ENCODE measurements around the gene FAM89B.
A peak's percentile ranks its signal among the peaks of the same experiment; 100 is the strongest.

The FAM89B gene

DNA sequence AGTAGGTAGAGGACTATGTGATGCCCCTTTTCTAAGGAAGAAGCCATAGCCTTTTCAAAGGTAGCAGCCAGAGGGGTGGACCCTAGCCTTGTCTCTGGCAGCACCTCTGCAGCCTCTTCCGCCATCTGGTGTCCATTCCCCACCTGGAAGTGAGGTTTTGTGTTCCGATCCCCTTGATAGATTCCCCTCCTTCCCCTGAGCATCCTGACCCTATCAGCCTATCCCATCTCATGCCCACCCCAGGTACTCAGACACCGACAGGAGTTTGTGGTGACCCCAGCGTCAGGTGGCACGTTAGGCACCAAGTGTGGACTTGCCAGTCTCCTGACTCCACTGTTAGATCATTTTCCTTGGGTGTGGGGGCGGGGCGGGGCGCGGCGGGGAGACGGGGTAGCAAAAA lies 398 bp upstream of the FAM89B start:
- H3K4me3 Mint-ChIP-seq, result peak overlapping the region; percentile 99
- no peaks in the 10 kb centered on the region for H3K9me3 Mint-ChIP-seq
- no peak for DNase-seq
- H3K36me3 Mint-ChIP-seq (ENCODE audit: low read depth), result peaks cover 20% of the 10 kb centered on the region
- peak overlapping the region; percentile 90 for H3K27ac Mint-ChIP-seq
- no peak for ATAC-seq
- peaks cover 62% of the 10 kb centered on the region for H3K4me1 Mint-ChIP-seq
- H3K27me3 Mint-ChIP-seq, result no peaks in the 10 kb centered on the region

- ATAC-seq, result no peak
- H3K36me3 Mint-ChIP-seq (ENCODE audit: low read depth), result peaks cover 19% of the 10 kb centered on the region
- no peaks in the 10 kb centered on the region for H3K27me3 Mint-ChIP-seq
- H3K27ac Mint-ChIP-seq, result peak overlapping the region; percentile 80
- DNase-seq, result no peak
- H3K4me3 Mint-ChIP-seq, result peak overlapping the region; percentile 80
- H3K9me3 Mint-ChIP-seq, result no peaks in the 10 kb centered on the region
- H3K4me1 Mint-ChIP-seq, result peaks cover 64% of the 10 kb centered on the region
These were observed 1.2 kb downstream of the FAM89B start for GRCh38 chr11:65573391-65574079.

DNA sequence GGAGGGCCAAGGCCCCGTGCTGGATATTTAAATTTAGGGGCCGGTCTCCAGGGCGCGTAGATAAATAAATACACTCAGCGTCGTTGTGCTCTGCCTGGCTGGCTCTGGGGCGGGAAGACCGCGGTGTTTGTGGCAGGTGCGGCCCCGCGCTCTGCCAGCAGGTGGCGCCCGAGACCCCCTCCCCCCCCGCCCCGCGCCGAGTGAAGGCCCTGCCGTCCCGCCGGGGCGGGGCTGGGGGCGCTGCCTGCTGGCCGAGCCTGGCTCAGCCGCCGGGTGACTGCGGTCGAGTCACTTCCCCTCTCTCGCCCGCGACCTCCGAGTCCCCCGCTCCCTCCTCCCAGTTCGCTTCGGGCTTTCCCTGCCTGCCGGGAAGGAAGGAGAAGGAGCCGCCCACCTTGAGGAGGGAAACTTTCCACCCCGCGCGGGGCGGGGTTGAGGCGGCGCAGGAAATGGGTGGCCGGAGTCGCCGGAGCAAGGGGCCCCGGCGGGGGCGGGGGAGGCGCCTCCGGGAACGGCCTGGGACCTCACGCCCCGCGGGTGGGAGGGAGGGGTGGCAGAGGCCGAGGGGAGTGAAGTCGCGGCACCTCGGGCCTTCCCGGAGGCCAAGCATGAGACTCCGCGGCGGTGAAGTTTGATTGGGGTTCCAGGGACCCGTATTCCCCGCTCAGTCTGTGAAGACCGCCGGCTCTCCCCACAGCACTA lies 1.9 kb downstream of the FAM89B start:
- peaks cover 18% of the 10 kb centered on the region for H3K36me3 Mint-ChIP-seq (ENCODE audit: low read depth)
- H3K27me3 Mint-ChIP-seq, result no peaks in the 10 kb centered on the region
- peak; percentile 95 for DNase-seq
- H3K9me3 Mint-ChIP-seq, result no peaks in the 10 kb centered on the region
- peaks cover 59% of the 10 kb centered on the region for H3K4me1 Mint-ChIP-seq
- peak overlapping the region; percentile 86 for H3K4me3 Mint-ChIP-seq
- peak; percentile 18 for ATAC-seq
- H3K27ac Mint-ChIP-seq, result peak overlapping the region; percentile 91

GRCh38 chr11:65574811-65575567 lies 2.7 kb downstream of the FAM89B start:
- no peak for DNase-seq
- no peak for ATAC-seq
- Mint-ChIP-seq H3K36me3 (ENCODE audit: low read depth) (peaks cover 20% of the 10 kb centered on the region), H3K4me1 (peaks cover 57% of the 10 kb centered on the region), H3K4me3 (peak overlapping the region; percentile 86), H3K9me3 (no peaks in the 10 kb centered on the region), H3K27ac (peak overlapping the region; percentile 91), H3K27me3 (no peaks in the 10 kb centered on the region)

GRCh38 chr11:65575568-65576231 lies 3.4 kb downstream of the FAM89B start, which contains the start of gene EHBP1L1:
Gene EHBP1L1, plus strand, starts transcription at chr11:65576053. Its CDS starts 250 bp downstream, at chr11:65576303.
- DNase-seq, result peak; percentile 78
- ATAC-seq, result peak; percentile 47
- H3K36me3 Mint-ChIP-seq (ENCODE audit: low read depth), result peaks cover 21% of the 10 kb centered on the region

GRCh38 chr11:65576232-65576866 lies 4.0 kb downstream of the FAM89B start:
- Mint-ChIP-seq H3K27ac (peak overlapping the region; percentile 79), H3K4me3 (peak overlapping the region; percentile 86), H3K36me3 (ENCODE audit: low read depth) (peaks cover 22% of the 10 kb centered on the region), H3K4me1 (peaks cover 50% of the 10 kb centered on the region), H3K27me3 (no peaks in the 10 kb centered on the region), H3K9me3 (no peaks in the 10 kb centered on the region)
- ATAC-seq (no peak), DNase-seq (peak; percentile 50)

More at GRCh38 chr11:65575568-65576231, 3.4 kb downstream of the FAM89B start, which contains the start of gene EHBP1L1:
- Mint-ChIP-seq H3K27me3 (no peaks in the 10 kb centered on the region), H3K9me3 (no peaks in the 10 kb centered on the region), H3K4me1 (peaks cover 53% of the 10 kb centered on the region), H3K27ac (peak within 1 kb of the TSS; percentile 91), H3K4me3 (peak within 1 kb of the TSS; percentile 86)

- DNase-seq (peak; percentile 58), ATAC-seq (peak; percentile 14)
- no peaks in the 10 kb centered on the region for H3K9me3 Mint-ChIP-seq
- H3K4me1 Mint-ChIP-seq, result peaks cover 42% of the 10 kb centered on the region
- no peaks in the 10 kb centered on the region for H3K27me3 Mint-ChIP-seq
- peak overlapping the region; percentile 79 for H3K27ac Mint-ChIP-seq
- H3K36me3 Mint-ChIP-seq (ENCODE audit: low read depth), result peaks cover 23% of the 10 kb centered on the region
- H3K4me3 Mint-ChIP-seq, result peak overlapping the region; percentile 86
These were observed 4.8 kb downstream of the FAM89B start for GRCh38 chr11:65576867-65577755.

DNA sequence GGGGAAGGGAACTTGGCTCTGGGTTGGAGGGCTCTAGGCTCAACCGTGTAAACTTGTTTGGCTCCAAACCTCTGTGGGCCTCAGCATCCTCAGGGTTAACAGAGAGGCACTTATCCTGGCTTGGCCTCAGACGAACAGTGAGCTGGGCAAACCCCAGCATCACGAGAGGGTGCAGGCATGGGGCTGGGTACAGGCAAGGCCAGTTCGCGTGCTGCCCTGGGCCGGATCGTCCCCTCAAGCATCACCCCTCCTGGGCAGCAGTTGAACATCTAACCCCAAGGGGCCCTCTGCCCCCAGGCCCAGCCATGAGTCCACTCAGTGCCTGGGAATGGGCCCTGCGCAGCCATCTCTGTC lies 5.4 kb downstream of the FAM89B start:
- H3K9me3 Mint-ChIP-seq, result no peaks in the 10 kb centered on the region
- peak overlapping the region; percentile 86 for H3K4me3 Mint-ChIP-seq
- DNase-seq (no peak), ATAC-seq (no peak)
- H3K4me1 Mint-ChIP-seq, result peaks cover 40% of the 10 kb centered on the region
- H3K36me3 Mint-ChIP-seq (ENCODE audit: low read depth), result peaks cover 23% of the 10 kb centered on the region
- peak overlapping the region; percentile 39 for H3K27ac Mint-ChIP-seq
- no peaks in the 10 kb centered on the region for H3K27me3 Mint-ChIP-seq

- ATAC-seq (no peak), DNase-seq (no peak)
- peaks cover 38% of the 10 kb centered on the region for H3K4me1 Mint-ChIP-seq
- peak overlapping the region; percentile 86 for H3K4me3 Mint-ChIP-seq
- H3K9me3 Mint-ChIP-seq, result no peaks in the 10 kb centered on the region
- H3K27me3 Mint-ChIP-seq, result no peaks in the 10 kb centered on the region
- peak overlapping the region; percentile 39 for H3K27ac Mint-ChIP-seq
- H3K36me3 Mint-ChIP-seq (ENCODE audit: low read depth), result peaks cover 21% of the 10 kb centered on the region
These were observed 5.8 kb downstream of the FAM89B start for GRCh38 chr11:65578134-65578533.

GRCh38 chr11:65578667-65579066 lies 6.3 kb downstream of the FAM89B start:
- H3K4me3 Mint-ChIP-seq, result peak overlapping the region; percentile 53
- H3K27ac Mint-ChIP-seq, result peak overlapping the region; percentile 7
- H3K27me3 Mint-ChIP-seq, result no peaks in the 10 kb centered on the region
- no peak for DNase-seq
- no peak for ATAC-seq
- H3K9me3 Mint-ChIP-seq, result no peaks in the 10 kb centered on the region
- H3K36me3 Mint-ChIP-seq (ENCODE audit: low read depth), result peaks cover 19% of the 10 kb centered on the region
- H3K4me1 Mint-ChIP-seq, result peaks cover 33% of the 10 kb centered on the region

DNA sequence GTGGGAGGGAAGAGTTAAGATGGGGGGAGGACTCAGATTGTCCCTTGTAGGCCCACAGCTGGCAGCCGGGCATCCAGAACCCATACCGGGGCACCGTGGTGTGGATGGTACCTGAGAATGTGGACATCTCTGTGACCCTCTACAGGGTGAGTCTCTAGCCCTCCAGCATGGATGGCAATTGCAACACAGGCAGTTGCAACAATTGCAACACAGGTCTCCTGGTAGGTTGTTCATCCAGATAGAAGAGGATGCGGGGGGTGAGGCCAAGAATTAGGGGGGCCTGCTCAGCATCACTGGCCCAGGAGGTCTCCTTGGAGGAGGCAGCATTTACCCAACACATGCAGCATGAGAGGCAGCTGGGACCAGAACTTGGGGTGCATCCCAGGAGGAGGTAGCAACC lies 7.0 kb downstream of the FAM89B start:
- no peak for ATAC-seq
- no peak overlapping the region for H3K27ac Mint-ChIP-seq
- H3K9me3 Mint-ChIP-seq, result no peaks in the 10 kb centered on the region
- H3K4me1 Mint-ChIP-seq, result peaks cover 30% of the 10 kb centered on the region
- H3K27me3 Mint-ChIP-seq, result no peaks in the 10 kb centered on the region
- no peak for DNase-seq
- peaks cover 19% of the 10 kb centered on the region for H3K36me3 Mint-ChIP-seq (ENCODE audit: low read depth)
- H3K4me3 Mint-ChIP-seq, result no peak overlapping the region

DNA sequence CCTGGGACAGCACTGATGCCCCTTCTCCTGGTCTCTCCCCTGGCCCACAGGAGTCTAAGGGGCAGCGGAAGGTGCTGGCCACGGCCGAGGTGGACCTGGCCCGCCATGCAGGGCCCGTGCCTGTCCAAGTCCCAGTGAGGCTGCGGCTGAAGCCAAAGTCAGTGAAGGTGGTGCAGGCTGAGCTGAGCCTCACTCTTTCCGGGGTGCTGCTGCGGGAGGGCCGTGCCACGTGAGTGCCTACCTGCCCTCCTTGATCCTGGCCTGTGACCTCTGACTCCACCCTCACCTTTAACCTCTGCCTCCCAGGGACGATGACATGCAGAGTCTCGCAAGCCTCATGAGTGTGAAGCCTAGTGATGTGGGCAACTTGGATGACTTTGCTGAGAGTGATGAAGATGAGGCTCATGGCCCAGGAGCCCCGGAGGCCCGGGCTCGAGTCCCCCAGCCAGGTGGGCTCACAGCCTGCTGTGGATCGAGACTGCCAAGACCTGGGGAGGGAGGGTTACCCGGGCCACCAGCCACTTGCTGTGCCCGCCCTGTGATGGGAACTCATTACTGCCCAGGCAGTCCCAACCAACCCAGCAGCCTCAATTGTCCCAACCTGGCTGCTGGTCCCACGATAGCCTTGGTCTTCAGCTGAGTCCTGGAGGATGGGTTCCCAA lies 7.8 kb downstream of the FAM89B start:
- Mint-ChIP-seq H3K4me1 (peaks cover 24% of the 10 kb centered on the region), H3K27me3 (no peaks in the 10 kb centered on the region), H3K27ac (peak overlapping the region; percentile 14), H3K4me3 (no peak overlapping the region), H3K36me3 (ENCODE audit: low read depth) (peaks cover 23% of the 10 kb centered on the region), H3K9me3 (no peaks in the 10 kb centered on the region)
- no peak for DNase-seq
- no peak for ATAC-seq

DNA sequence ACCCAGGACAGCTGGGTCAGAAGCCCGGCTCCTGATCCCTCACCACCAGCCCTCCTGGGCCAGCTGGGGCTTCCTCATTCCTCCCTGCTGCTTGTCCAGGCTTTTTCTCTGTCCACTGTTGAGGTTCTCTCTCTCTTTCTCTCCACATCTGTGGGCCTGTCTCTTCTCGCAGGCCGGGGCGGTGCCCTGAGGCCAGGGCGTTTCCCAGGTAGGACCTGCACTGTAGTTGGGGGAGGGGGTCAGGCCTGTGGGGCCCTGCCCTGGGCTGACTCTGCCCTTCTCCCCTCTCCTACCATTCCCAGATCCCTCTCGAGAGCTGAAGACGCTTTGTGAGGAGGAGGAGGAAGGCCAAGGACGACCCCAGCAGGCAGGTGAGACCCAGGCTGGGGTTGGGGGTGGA lies 8.4 kb downstream of the FAM89B start:
- H3K9me3 Mint-ChIP-seq, result no peaks in the 10 kb centered on the region
- ATAC-seq, result no peak

More for the DNA sequence above, 8.4 kb downstream of the FAM89B start:
- H3K4me3 Mint-ChIP-seq, result no peak overlapping the region
- DNase-seq, result no peak
- H3K36me3 Mint-ChIP-seq (ENCODE audit: low read depth), result peaks cover 23% of the 10 kb centered on the region
- H3K27me3 Mint-ChIP-seq, result no peaks in the 10 kb centered on the region
- H3K27ac Mint-ChIP-seq, result no peak overlapping the region
- peaks cover 19% of the 10 kb centered on the region for H3K4me1 Mint-ChIP-seq

Data from activated naive CD8-positive, alpha-beta T cell treated with anti-CD3 and anti-CD28 coated beads, Interleukin-2, amount 50 U/mL, for 24 hours (primary cell).